Measurements from ENCODE around the gene PHLDA3.

PHLDA3 gene

DNA sequence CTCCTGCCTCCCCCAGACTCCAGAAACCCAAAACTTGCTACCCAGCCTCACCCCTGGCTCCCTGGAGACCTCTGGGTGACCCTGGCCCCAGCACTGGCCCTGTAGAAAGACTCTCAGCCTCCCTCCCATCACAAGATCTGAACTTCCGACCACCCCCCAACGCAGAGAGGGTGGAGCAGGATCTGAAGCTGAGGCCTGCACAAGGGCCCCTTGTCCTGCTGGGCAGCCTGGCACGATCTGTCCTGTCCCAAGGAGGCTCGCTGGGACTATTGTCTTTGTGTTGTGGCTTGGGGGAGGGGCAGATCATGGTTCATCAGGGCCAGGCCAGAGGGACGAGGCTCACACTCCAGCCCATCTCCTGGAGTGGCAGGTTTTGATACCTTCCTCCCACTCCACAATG, 20.0 kb downstream of the PHLDA3 start:
- TF ChIP-seq, protein P1, sequence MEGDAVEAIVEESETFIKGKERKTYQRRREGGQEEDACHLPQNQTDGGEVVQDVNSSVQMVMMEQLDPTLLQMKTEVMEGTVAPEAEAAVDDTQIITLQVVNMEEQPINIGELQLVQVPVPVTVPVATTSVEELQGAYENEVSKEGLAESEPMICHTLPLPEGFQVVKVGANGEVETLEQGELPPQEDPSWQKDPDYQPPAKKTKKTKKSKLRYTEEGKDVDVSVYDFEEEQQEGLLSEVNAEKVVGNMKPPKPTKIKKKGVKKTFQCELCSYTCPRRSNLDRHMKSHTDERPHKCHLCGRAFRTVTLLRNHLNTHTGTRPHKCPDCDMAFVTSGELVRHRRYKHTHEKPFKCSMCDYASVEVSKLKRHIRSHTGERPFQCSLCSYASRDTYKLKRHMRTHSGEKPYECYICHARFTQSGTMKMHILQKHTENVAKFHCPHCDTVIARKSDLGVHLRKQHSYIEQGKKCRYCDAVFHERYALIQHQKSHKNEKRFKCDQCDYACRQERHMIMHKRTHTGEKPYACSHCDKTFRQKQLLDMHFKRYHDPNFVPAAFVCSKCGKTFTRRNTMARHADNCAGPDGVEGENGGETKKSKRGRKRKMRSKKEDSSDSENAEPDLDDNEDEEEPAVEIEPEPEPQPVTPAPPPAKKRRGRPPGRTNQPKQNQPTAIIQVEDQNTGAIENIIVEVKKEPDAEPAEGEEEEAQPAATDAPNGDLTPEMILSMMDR (IDR thresholded peaks at IDR 0.05; ENCODE audit: low read depth, low read length): no peak

DNA sequence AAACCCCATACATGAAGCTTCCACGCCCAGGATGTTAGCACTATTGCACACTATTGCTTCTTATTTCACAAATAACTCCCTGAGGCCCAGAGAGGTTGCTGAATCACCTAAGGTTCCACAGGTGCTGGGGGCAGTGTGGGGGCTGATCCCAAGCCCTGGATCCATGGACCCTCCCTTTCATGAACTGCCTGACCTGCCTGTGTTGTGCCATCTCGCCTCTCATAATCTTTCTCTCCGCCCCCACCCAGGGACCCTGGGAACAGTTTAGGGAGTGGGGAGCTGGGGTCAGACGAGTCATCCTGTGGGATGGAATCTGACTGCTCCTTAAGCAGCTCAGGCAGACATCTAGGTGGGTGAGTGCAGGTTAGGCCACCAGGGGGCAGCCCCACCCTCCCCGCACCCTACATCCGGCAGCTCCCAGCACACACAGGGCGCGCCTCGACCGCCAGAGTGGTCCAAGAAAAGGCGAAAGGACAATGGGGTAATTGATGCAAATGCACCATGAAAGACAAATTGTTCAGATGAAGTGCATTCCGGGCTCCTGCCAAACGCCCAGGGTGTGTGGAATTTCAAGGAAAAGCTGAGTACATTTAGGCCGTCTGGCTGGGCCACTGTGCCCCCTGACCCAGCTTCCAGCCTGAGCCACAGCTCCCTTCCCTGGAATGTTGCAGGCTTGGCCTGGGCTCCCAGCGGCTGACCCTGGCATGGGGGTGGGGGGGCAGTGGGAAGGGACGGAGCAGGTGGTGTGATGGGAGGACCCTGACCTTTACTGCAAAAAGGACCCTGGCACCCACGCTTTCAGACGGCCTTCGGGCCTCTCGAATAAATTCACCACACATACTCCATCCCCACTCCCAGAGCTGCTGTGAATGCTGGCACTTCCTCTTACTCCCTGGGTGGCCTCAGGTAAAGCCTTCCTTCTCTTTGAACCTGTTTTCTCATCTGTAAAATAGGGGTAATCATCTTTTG, 20.8 kb downstream of the PHLDA3 start:
- TF ChIP-seq, protein P1 (IDR thresholded peaks at IDR 0.05; ENCODE audit: low read depth, low read length): peak; percentile 85
- peak; percentile 42 for DNase-seq (ENCODE audit: extremely low read depth, low read depth)

More for the DNA sequence above, 20.0 kb downstream of the PHLDA3 start:
- no peak for DNase-seq (ENCODE audit: extremely low read depth, low read depth)

DNA sequence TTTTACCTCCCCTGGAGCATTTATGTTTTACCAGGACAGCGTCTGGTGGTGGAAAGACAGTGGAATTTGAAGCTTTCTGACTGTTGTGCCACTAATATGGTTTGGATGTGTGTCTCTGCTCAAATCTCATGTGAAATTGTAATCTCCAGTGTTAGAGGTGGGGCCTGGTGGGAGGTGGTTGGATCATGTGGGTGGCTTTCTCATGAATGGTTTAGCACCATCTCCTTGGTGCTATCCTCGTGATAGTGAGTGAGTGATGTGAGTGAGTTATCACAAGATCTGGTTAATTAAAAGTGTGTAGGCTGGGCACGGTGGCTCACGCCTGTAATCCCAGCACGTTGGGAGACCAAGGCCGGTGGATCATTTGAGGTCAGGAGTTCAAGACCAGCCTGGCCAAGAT, 23.7 kb downstream of the PHLDA3 start:
- DNase-seq (ENCODE audit: extremely low read depth, low read depth): no peak
- TF ChIP-seq, protein P1 (IDR thresholded peaks at IDR 0.05; ENCODE audit: low read depth, low read length): no peak

DNA sequence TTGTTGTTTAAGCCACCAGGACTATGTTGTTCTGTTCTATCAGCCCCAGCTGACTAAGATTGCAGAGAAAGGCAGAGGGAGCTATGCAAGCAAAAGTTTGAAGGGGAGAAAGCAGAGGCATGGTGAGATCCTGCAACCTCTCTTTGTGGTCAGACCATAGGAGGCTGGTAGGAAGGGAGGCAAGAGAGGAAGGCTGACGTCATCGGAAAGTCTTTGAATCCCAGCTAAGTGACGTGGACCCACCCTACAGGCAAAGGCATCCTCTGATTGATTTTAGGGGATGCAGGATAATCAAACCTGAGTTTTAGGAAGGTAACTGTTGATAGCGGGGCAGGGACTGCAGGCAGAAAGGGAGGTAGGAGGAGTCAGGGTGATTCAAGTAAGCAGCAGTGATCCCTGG, 24.2 kb downstream of the PHLDA3 start:
- DNase-seq (ENCODE audit: extremely low read depth, low read depth): no peak
- TF ChIP-seq, protein P1 (IDR thresholded peaks at IDR 0.05; ENCODE audit: low read depth, low read length): no peak

DNA sequence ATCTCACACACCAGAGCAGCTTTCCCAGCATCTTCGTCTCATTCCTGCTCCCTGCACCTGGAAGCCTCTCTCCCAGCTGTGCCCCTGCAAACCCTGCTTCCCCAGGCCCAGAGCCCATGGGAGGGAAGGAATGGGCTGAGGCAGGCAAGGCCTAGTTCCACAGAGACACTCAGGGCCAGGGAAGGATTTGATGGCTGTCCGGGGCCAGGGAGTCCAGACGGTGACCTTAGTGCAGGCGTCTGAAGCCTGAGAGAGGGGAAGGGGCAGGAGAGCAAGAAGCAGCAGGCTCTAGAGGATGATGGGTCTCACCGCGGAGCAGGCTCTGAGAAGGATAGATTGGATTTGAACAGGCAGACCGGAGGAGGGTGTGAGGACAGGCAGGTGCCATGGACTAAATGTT, 25.2 kb downstream of the PHLDA3 start:
- no peak for DNase-seq (ENCODE audit: extremely low read depth, low read depth)
- TF ChIP-seq, protein P1 (IDR thresholded peaks at IDR 0.05; ENCODE audit: low read depth, low read length): no peak

DNA sequence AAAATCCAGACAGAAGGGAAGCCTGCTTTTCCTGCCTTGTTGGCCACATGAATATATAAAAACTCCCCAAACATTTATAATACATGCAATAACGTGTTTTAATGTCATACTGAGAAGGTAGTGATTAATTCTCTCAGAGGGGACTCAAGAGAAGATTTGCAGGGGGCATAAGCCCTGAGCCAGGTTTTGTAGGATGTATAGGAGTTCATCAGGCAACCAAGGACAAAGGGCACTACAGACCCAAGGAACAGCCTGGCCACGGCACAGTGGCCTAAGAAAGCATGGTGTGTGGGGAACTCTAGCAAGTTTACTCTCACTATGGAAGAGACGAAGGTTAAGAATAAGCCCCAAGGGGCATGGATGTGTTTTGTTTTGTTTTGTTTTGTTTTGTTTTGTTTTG, 32.0 kb downstream of the PHLDA3 start:
- DNase-seq (ENCODE audit: extremely low read depth, low read depth): no peak
- TF ChIP-seq, protein P1 (IDR thresholded peaks at IDR 0.05; ENCODE audit: low read depth, low read length): no peak

DNA sequence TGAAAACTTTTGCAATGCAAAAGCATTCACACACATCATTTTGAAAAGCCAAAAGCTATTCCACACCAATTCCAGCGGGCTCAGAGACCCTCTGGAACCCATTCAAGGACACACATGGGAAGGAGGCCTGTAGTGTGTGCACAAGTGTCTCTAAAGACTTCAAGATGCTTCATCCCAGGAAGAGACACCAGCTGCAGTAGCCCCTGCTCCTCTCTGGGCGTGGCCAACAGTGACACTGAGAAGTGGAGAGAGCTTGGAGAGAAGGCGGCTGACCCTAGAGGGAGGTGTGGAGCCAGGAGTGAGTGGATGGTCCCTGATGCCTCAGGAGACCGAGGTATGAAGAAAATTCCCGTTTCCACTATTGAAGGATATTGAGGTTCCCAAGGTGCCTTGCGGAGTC, 32.6 kb downstream of the PHLDA3 start:
- DNase-seq (ENCODE audit: extremely low read depth, low read depth): no peak
- TF ChIP-seq, protein P1 (IDR thresholded peaks at IDR 0.05; ENCODE audit: low read depth, low read length): peak; percentile 6

Data from AG09319 (cell line).